ENCODE results near the gene RBM26. TPM values are rescaled to one million over a fixed set of nuclear protein-coding genes. Genes with fewer than 3 reads are reported as not detected.

Gene RBM26
- total RNA-seq, 4 donors from 2014 or later = 23.4 to 78.5 (median 34.2) TPM

GRCh38 chr13:79442221-79442620, 36.2 kb upstream of the RBM26 start:
- DNase-seq (ENCODE audit: low spot score in 2 of 2) = no peak
- no peak overlapping the region for H3K27ac ChIP-seq
- H3K9me3 ChIP-seq = no peaks in the 10 kb centered on the region
- no peaks in the 10 kb centered on the region for H3K36me3 ChIP-seq
- no peaks in the 10 kb centered on the region for H3K4me1 ChIP-seq
- WGBS = 69% methylated on average over 1 of the region's 1 CpG
- no peaks in the 10 kb centered on the region for H3K27me3 ChIP-seq
- no peak overlapping the region for H3K4me3 ChIP-seq
- TF ChIP-seq POLR2AphosphoS5 (IDR thresholded peaks at IDR 0.05) (no peak), CTCF (IDR thresholded peaks at IDR 0.05) (no peak), EP300 (IDR thresholded peaks at IDR 0.05) (no peak), POLR2A (IDR thresholded peaks at IDR 0.05) (no peak)

DNA sequence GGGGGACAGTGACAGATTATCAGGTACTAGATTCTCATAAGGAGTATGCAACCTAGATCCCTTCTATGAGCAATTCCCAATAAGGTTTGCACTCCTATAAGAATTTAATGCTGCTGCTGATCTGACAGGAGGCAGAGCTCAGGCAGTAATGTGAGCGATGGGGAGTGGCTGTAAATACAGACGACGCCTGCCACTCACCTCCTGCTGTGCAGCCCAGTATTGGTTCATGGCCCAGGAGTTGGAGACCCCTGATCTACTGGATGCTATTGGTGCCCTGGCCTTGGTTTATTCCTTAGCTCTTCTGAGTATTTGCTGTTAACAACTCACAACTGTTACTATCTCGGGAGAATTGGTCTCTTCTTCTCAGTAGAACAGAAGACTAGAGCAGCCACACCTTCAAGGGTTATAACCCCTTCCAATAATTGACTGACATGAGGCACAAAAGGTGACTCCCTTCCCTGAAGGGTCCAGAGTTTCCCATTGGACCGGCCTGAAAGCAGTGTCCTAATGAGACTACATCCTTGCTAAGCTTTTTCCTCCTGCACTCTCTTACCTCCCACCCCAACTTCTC, 35.0 kb upstream of the RBM26 start:
- Histone ChIP-seq H3K27ac (no peak overlapping the region), H3K4me3 (no peak overlapping the region), H3K4me1 (no peaks in the 10 kb centered on the region), H3K9me3 (no peaks in the 10 kb centered on the region), H3K36me3 (no peaks in the 10 kb centered on the region), H3K27me3 (no peaks in the 10 kb centered on the region)
- DNase-seq (ENCODE audit: low spot score in 2 of 2) = no peak
- TF ChIP-seq POLR2AphosphoS5 (IDR thresholded peaks at IDR 0.05) = no peak
- TF ChIP-seq POLR2A (IDR thresholded peaks at IDR 0.05) = no peak
- no peak for TF ChIP-seq EP300 (IDR thresholded peaks at IDR 0.05)
- no peak for TF ChIP-seq CTCF (IDR thresholded peaks at IDR 0.05)
- 97% methylated on average over 5 of the region's 5 CpGs for WGBS

DNA sequence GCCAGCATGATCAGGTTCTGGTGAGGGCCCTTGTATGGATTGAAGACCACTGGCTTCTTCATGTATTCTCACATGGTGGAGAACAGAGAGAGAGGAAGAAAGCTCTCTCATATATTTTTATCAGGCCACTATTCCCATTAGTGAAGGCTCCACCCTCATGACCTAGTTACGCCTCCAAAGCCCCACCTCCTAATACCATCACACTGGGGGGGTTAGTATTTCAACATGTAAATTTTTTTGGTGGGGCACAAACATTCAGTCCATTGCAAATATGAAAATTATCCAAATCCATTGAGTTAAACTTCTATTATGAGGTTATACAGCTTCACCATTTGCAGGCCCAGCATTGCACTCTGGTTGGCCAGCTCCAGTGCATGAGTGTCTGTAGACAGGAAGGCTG, 33.2 kb upstream of the RBM26 start:
- TF ChIP-seq POLR2AphosphoS5 (IDR thresholded peaks at IDR 0.05) = no peak
- no peak for TF ChIP-seq EP300 (IDR thresholded peaks at IDR 0.05)

GRCh38 chr13:79435561-79435990, 29.5 kb upstream of the RBM26 start:
- Histone ChIP-seq H3K27me3 (no peaks in the 10 kb centered on the region), H3K9me3 (no peaks in the 10 kb centered on the region), H3K36me3 (no peaks in the 10 kb centered on the region), H3K4me1 (no peaks in the 10 kb centered on the region), H3K4me3 (no peak overlapping the region), H3K27ac (no peak overlapping the region)
- WGBS = 60% methylated on average over 1 of the region's 1 CpG
- no peak for DNase-seq (ENCODE audit: low spot score in 2 of 2)
- TF ChIP-seq CTCF (IDR thresholded peaks at IDR 0.05) (no peak), EP300 (IDR thresholded peaks at IDR 0.05) (no peak), POLR2AphosphoS5 (IDR thresholded peaks at IDR 0.05) (no peak), POLR2A (IDR thresholded peaks at IDR 0.05) (no peak)

More for the DNA sequence above, 33.2 kb upstream of the RBM26 start:
- Histone ChIP-seq H3K27ac (no peak overlapping the region), H3K27me3 (no peaks in the 10 kb centered on the region), H3K9me3 (no peaks in the 10 kb centered on the region), H3K4me1 (no peaks in the 10 kb centered on the region), H3K36me3 (no peaks in the 10 kb centered on the region), H3K4me3 (no peak overlapping the region)
- DNase-seq (ENCODE audit: low spot score in 2 of 2) = no peak
- 86% methylated on average over 1 of the region's 1 CpG for WGBS

DNA sequence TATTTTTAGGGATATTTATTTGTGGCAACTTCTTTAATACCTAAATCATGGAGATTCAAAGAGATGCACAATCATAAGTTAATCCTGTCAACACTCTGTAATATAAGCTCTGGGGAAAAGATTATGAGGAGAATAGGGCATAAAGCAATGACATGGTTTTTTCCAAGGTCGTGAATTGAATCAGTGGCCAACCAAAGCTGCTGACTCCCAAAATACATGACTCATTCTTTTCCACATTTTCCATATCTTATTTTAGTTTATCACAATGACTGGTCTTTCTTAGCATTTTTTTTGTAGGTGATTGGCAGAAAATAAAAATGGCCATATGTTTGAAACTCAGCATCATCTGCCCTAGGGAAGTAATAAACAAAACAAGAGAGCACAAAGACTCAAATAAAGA, 28.5 kb upstream of the RBM26 start:
- H3K36me3 ChIP-seq = no peaks in the 10 kb centered on the region
- WGBS = 72% methylated on average over 1 of the region's 1 CpG
- no peaks in the 10 kb centered on the region for H3K27me3 ChIP-seq
- H3K27ac ChIP-seq = no peak overlapping the region
- no peak for TF ChIP-seq POLR2A (IDR thresholded peaks at IDR 0.05)
- no peaks in the 10 kb centered on the region for H3K4me1 ChIP-seq
- no peak for DNase-seq (ENCODE audit: low spot score in 2 of 2)
- no peak overlapping the region for H3K4me3 ChIP-seq
- H3K9me3 ChIP-seq = no peaks in the 10 kb centered on the region

- Histone ChIP-seq H3K27me3 (no peaks in the 10 kb centered on the region), H3K36me3 (no peaks in the 10 kb centered on the region), H3K4me1 (no peaks in the 10 kb centered on the region), H3K4me3 (no peak overlapping the region), H3K27ac (no peak overlapping the region), H3K9me3 (no peaks in the 10 kb centered on the region)
- 91% methylated on average over 3 of the region's 11 CpGs for WGBS
- no peak for TF ChIP-seq EP300 (IDR thresholded peaks at IDR 0.05)
- no peak for TF ChIP-seq CTCF (IDR thresholded peaks at IDR 0.05)
- TF ChIP-seq POLR2A (IDR thresholded peaks at IDR 0.05) = no peak
- no peak for TF ChIP-seq POLR2AphosphoS5 (IDR thresholded peaks at IDR 0.05)
- no peak for DNase-seq (ENCODE audit: low spot score in 2 of 2)
These were observed 26.9 kb upstream of the RBM26 start for GRCh38 chr13:79432992-79433391.
